Natural killer cell (primary cell): Measurements from ENCODE around the gene LNX2. TPM values are rescaled to one million over a fixed set of nuclear protein-coding genes. Genes with fewer than 3 reads are reported as not detected.

Experiments
- ATAC-seq, 3 donors: fragments of 150-1000 bp in 2 of 3; fragments of 200-7000 bp in 1 of 3; cut with Tn5 transposase; 1 replicate in 1 of 3; 2 replicates in 2 of 3; pipeline ENCODE4 v1.10.0; 2021; ENCODE audit warnings: mild to moderate bottlenecking in 2 of 3, moderate library complexity in 2 of 3
- DNase-seq, 2 donors: peaks; one replicate each; pipeline versions ENCODE4 v3.0.0 to v3.0.0-alpha.2; 2013 to 2021; ENCODE audit warnings: mixed read lengths in 1 of 2
- H3K27ac ChIP-seq: one replicate; pipeline ENCODE4 v1.5.1; 2013; ENCODE audit warnings: mild to moderate bottlenecking, low read length
- H3K27me3 ChIP-seq: one replicate; pipeline ENCODE4 v1.6.1; 2013; ENCODE audit warnings: low read length; ENCODE audit not compliant: control insufficient read depth, insufficient read depth
- H3K36me3 ChIP-seq: one replicate; pipeline ENCODE4 v1.6.1; 2013; ENCODE audit warnings: low read length; ENCODE audit not compliant: control insufficient read depth, insufficient read depth
- H3K4me1 ChIP-seq: one replicate; pipeline ENCODE4 v1.6.1; 2013; ENCODE audit warnings: low read length; ENCODE audit not compliant: control insufficient read depth, insufficient read depth
- H3K4me3 ChIP-seq: one replicate; pipeline ENCODE4 v1.5.1; 2013; ENCODE audit warnings: low read length
- H3K9me3 ChIP-seq: one replicate; pipeline ENCODE4 v1.6.1; 2013; ENCODE audit warnings: low read length; ENCODE audit not compliant: control insufficient read depth, insufficient read depth
- H3K27ac Mint-ChIP-seq, 2 donors: one replicate each; pipeline ENCODE4 v1.8.0; 2022; ENCODE audit warnings: mild to moderate bottlenecking in 2 of 2, mixed read lengths in 2 of 2, moderate library complexity in 1 of 2
- H3K27me3 Mint-ChIP-seq, 2 donors: one replicate each; pipeline ENCODE4 v1.8.0; 2022; ENCODE audit warnings: low read depth in 2 of 2, mixed read lengths in 2 of 2
- H3K36me3 Mint-ChIP-seq: one replicate; pipeline ENCODE4 v1.8.0; 2022; ENCODE audit warnings: mixed read lengths
- H3K4me1 Mint-ChIP-seq, 2 donors: one replicate each; pipeline ENCODE4 v1.8.0; 2022; ENCODE audit warnings: mixed read lengths in 2 of 2
- H3K4me3 Mint-ChIP-seq: one replicate; pipeline ENCODE4 v1.8.0; 2022; ENCODE audit warnings: mild to moderate bottlenecking, moderate library complexity, mixed read lengths
- H3K9me3 Mint-ChIP-seq, 2 donors: one replicate each; pipeline ENCODE4 v1.8.0; 2022; ENCODE audit warnings: mixed read lengths in 2 of 2
- CTCF ChIP-seq: fragments of 200-600 bp; IDR thresholded peaks from one replicate; pipeline ENCODE4 v1.8.0; 2022; ENCODE audit warnings: antibody characterized with exemption
- WGBS: methylation state at CpG from one replicate; pipeline ENCODE4 v1.1.7; 2013; ENCODE audit warnings: missing lambda C conversion rate; ENCODE audit not compliant: insufficient coverage; 5-methylcytosine and 5-hydroxymethylcytosine counted together
- intact Hi-C: fragments of 100-400 bp; cut with micrococcal nuclease; formaldehyde crosslinking; loops from one replicate; pipeline ENCODE4 v1.14.2; 2022
- total RNA-seq, 4 donors: library from RNA; stranded (reverse); fragments of 120-200 nt in 1 of 4; gene quantifications; one replicate each; pipeline versions ENCODE4 v1.2.3 to v1.2.4, GENCODE V29; 2013 to 2022

Gene LNX2
- total RNA-seq, 3 donors from 2014 or later (not counting 1 experiment from before 2014, with no cell fraction given) = 4.5 to 6.6 (median 5.0) TPM

- no peak overlapping the region for H3K4me3 ChIP-seq
- peaks cover 10% of the 10 kb centered on the region for H3K4me1 ChIP-seq
- peaks cover 11 to 12% of the 10 kb centered on the region in 2 donors for H3K4me1 Mint-ChIP-seq
- H3K27ac ChIP-seq = no peak overlapping the region
- H3K4me3 Mint-ChIP-seq = no peak overlapping the region
- peaks cover 0 to 12% of the 10 kb centered on the region in 2 donors for H3K27me3 Mint-ChIP-seq
- DNase-seq (no peak), ATAC-seq (no peak)
- TF ChIP-seq CTCF = no peak
- no peaks in the 10 kb centered on the region for H3K9me3 ChIP-seq
- no peaks in the 10 kb centered on the region for H3K9me3 Mint-ChIP-seq
- intact Hi-C loops = loop anchor here (5.0 kb wide), 2 partner anchors 162 to 178 kb away; no protein-coding TSS in a partner anchor
- no peaks in the 10 kb centered on the region for H3K27me3 ChIP-seq
- whole genome bisulfite sequencing = 88% methylated on average over 10 of the region's 10 CpGs
- no peaks in the 10 kb centered on the region for H3K36me3 Mint-ChIP-seq
- H3K27ac Mint-ChIP-seq = peak overlapping the region in 1 of 2 donors; percentile 27
- no peaks in the 10 kb centered on the region for H3K36me3 ChIP-seq
Observed at GRCh38 chr13:27534108-27534980, 86.0 kb downstream of the LNX2 start.

- Histone ChIP-seq H3K36me3 (no peaks in the 10 kb centered on the region), H3K9me3 (no peaks in the 10 kb centered on the region), H3K27ac (no peak overlapping the region), H3K4me1 (peaks cover 10% of the 10 kb centered on the region), H3K4me3 (peak overlapping the region; percentile 8), H3K27me3 (no peaks in the 10 kb centered on the region)
- Mint-ChIP-seq H3K36me3 (no peaks in the 10 kb centered on the region), H3K27me3 (peaks cover 0 to 12% of the 10 kb centered on the region in 2 donors), H3K9me3 (no peaks in the 10 kb centered on the region), H3K4me1 (peaks cover 11 to 12% of the 10 kb centered on the region in 2 donors), H3K4me3 (no peak overlapping the region), H3K27ac (peak overlapping the region in 1 of 2 donors; percentile 43)
- ATAC-seq = peak; percentile 78 to 89 (median 85)
- TF ChIP-seq CTCF = peak; percentile 79
- intact Hi-C loops = loop anchor here (1.0 to 5.0 kb wide), 3 partner anchors 161 to 293 kb away; no protein-coding TSS in a partner anchor
- DNase-seq = peak; percentile 61 to 67
- WGBS = 9% methylated on average over 19 of the region's 19 CpGs
Observed at GRCh38 chr13:27533155-27533643, 87.1 kb downstream of the LNX2 start.

- intact Hi-C loops = no loop called here
- 94% methylated on average over 6 of the region's 6 CpGs for WGBS
- DNase-seq = no peak
Observed at GRCh38 chr13:27528908-27529307, 91.4 kb downstream of the LNX2 start.

More at GRCh38 chr13:27528908-27529307, 91.4 kb downstream of the LNX2 start:
- Histone ChIP-seq H3K27me3 (no peaks in the 10 kb centered on the region), H3K4me1 (peaks cover 10% of the 10 kb centered on the region), H3K9me3 (no peaks in the 10 kb centered on the region), H3K27ac (no peak overlapping the region), H3K36me3 (no peaks in the 10 kb centered on the region), H3K4me3 (no peak overlapping the region)
- Mint-ChIP-seq H3K4me3 (no peak overlapping the region), H3K27me3 (peaks cover 6 to 20% of the 10 kb centered on the region in 2 donors), H3K9me3 (no peaks in the 10 kb centered on the region), H3K36me3 (no peaks in the 10 kb centered on the region), H3K27ac (no peak overlapping the region), H3K4me1 (peaks cover 11 to 12% of the 10 kb centered on the region in 2 donors)
- no peak for ATAC-seq
- no peak for TF ChIP-seq CTCF
